GF-D8 (cell line): Measurements from ENCODE around the gene KLF15.

Experiments
- DNase-seq: peaks from one replicate; lab custom pipeline; 2025; lab: John Stamatoyannopoulos, UW

The KLF15 gene

DNA sequence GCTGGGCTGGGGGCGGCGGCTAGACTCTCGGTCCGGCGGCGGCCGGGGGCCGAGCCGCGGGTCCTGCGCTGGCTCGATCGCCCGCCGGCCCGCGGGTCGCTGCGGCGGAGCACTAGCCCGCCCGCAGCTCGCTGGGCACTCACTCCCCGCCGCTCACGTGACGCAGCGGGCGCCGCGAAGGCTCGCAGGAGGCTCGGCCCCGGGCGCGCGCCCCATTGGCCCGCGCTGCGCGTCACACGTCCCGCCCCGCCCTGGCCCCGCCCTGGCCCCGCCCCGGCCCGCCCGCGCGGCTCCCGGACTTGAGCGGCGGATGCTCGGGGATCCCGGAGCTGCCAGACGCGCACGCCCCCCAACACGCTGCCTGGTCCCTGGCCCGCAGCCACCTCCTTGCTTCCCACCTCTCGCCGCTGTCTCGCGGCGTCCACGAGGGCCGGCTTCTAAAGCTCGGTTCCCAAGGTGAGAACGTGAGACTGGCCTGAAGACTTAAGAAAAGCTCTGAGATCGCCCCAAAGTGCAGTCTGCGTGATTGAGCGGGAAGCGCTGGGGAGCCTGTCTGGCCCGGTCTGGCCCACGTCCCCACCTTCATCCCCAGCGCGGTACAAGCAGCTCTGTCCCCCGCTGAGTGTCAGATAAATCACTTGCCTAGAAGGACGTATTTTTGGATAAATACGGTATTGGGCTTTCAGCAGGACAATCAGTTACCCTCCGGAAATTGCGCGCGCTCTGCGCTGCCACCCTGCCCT, at the start of gene KLF15:
Gene KLF15 (minus strand): TSS at position 114 of the 743 bp plus-strand sequence. CDS start 4,486 bp downstream, outside the sequence.
- DNase-seq: no peak

- DNase-seq: no peak
Observed at GRCh38 chr3:126406389-126407296, 49.4 kb upstream of the KLF15 start.

GRCh38 chr3:126402666-126403302, 45.6 kb upstream of the KLF15 start:
- DNase-seq: no peak

- no peak for DNase-seq
Observed at GRCh38 chr3:126402178-126402577, 45.0 kb upstream of the KLF15 start.

DNA sequence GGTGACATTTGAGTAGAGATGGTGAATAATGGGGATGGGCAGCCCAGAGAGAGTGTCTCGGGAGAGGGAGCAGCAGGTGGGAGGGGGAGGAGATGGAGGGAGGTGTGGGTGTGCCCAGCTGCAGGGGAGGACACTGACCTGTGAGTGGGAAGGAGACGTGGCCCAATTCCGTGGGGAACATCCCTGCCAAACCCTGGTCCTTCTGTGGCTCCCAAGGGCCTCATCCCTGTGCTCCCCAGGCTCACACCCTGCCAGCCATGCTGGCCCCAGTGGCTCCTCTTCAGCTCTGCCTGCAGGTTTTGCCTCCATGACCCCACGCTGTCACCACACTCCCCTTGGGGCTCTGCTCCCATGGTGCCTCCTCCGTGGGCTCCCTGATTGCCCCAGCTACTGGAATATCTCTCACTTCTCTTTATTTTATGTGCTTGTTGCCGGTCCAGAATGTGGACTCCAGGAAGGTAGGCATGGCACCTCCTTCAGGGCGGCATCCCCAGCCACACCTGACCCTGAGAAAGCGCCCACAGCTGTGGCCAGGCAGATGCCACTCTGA, 44.5 kb upstream of the KLF15 start:
- DNase-seq: no peak

DNA sequence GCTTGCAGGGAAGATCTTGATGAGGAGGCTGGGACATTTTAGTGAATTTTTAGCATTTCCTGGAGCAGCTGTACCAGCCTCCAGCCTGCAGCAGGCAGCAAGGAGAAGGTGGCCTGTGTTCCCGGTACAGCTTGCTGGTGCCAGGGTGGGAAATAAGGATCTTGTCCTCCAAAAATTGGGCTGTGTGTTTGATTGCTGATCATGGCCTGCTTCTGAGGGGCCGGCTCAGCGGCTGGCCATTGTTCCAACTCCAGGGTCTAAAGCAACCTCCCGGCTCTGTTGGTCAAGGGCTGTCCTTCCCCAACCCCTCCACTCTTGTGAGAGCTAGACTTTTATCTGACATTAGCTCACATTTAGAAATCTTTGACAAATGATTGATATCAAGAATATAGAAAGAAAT, 42.5 kb upstream of the KLF15 start:
- DNase-seq: no peak

DNA sequence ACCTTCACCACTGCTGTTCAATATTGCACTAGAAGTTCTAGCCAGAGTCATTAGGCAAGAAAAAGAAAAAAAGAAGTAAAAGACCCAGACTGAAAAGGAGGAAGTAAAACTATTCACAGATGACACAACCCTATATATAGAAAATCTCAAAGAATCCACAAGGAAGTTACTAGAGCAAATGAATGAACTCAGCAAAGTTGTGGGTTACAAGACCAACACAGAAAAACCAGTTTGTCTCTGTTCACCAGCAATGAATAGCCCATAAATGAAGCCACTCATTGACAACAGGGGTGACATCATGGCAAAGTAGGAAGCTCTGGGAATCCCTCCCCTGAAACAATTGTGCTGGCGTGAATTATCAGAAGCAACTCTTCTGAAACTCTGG, 42.1 kb upstream of the KLF15 start:
- peak; percentile 55 for DNase-seq

GRCh38 chr3:126398423-126399350, 41.5 kb upstream of the KLF15 start:
- no peak for DNase-seq

DNA sequence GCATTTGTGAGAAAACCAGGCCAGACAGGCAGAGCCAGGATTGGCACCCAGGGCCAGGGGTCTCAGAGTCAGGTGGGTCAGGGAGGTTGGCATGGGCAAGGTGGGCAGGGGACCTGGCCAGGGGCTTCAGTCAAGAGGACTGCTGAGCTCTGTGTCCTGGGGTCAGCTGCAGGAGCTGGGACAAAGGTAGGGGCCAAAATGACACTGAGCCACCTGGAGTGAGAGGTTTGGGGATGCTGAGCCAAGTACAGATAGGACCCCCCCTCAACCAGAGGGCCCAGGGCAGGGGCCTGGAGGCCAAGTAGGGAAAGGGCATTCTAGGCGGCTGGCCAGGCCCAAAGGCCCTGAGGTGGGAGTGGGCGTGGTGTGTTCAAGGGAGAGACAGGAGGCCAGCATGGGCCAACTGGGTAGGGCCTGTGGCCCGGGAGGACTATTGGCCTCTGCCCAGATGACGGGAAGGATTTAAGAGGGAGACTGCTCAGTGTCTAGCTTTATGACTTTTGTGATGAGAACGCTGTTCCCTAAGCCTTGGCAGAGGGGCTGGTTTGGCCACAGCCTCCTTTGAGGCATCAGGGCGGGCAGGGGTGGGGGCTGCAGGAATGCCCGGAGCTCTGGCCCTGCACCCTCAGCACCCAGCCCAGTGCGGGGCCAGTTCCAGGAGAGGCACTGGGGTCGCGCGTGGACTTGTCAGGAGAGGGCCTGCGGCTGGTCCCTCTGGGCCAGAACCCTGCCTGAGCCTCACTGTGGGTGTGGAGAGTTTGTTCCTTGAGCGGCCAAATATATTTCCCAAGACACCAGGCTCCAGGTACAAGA, 40.6 kb upstream of the KLF15 start:
- DNase-seq: no peak

DNA sequence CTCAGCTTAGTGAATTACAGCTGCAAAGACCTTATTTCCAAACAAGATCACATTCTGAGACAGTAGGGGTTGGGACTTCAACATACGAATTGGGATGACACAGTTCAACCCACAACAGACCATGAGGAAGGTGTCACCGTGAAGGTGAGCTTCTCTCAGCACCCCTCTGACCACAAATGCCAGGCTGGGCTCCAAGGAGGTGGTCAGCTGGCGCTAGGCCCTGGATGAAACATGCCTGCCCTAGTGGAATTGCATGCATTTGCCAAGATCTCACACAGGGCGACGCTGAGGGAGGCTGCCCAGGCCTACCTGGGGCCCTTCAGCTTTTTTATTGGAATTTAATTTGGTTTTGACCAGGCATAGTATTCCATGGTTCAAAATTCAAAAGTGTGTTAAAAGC, 39.3 kb upstream of the KLF15 start:
- DNase-seq: no peak

DNA sequence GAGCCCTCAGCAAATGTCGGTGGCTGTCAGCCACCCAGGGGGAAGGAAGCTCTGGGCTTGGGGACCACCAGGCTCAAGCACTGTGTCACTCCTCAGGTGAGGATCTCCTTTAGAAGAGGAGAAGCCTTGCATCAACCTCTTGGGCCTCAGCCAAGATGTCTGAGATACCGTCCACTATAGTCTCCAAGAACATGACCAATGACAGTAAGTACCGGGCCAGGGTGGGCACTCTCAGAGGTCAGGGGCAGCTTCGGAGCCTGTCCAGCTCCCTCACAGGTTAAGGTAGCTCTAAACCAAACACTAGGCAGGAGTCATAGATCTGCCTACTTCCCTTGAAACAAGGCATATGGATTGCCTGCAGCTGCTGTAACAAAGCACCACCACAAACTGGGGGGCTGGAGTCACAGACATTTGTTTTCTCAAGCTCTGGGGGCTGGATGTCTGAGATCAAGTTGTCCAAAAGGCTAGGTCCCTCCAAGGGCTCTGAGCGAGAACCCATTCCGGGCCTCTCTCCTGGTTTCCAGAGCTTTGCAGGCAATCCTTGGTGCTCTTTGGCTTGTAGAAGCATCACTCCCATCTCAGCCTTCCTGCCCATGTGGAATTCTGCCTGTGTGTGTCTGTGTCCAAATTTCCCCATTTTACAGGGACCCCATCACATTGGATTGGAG, 38.8 kb upstream of the KLF15 start:
- DNase-seq: no peak

GRCh38 chr3:126394977-126395321, 37.7 kb upstream of the KLF15 start:
- no peak for DNase-seq

DNA sequence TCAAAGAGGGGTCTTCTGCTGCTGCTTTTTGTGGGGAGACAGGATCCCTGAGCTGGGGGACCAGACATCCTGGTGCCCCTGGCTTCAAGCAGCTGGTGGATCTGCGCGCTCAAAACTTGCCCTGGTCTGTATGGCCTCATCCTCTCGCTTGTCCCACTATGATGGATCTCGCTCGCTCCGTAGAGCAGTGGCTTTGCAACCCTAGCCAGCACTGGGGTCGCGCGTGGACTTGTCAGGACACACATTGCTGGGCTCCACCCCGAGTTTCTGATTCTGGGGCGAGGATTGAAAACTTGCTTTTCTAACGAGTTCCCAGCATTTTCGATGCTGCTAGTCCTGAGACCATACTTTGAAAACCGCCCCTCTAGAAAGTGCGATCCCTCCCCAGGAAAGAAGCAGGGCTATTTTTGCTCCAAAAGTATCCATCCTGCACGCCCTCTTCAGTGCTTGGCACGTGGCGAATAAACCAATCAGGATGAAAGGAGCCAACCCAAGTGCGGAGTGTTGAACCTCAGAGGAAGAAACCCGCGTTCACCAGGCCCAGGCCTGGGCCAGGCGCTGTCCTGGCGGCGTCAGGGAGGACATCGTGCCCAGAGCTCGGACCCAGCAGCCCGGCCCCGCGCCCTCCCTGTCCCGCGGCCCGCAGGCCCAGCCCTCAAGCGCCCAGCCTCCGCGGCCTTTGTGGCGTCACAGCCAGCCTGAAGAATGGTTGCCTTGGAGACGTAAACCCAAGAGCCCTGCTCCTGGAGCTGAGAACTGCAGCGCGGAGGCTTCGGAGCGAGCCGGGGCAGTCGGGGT, 37.2 kb upstream of the KLF15 start, which contains the start of gene CFAP100:
Gene CFAP100 (plus strand): TSS at position 731 of the 798 bp plus-strand sequence. CDS start 1,092 bp downstream, outside the sequence.
- no peak for DNase-seq

- no peak for DNase-seq
Observed at GRCh38 chr3:126393563-126393962, 36.4 kb upstream of the KLF15 start.

- no peak for DNase-seq
Observed at GRCh38 chr3:126392246-126392645, 35.0 kb upstream of the KLF15 start.

DNA sequence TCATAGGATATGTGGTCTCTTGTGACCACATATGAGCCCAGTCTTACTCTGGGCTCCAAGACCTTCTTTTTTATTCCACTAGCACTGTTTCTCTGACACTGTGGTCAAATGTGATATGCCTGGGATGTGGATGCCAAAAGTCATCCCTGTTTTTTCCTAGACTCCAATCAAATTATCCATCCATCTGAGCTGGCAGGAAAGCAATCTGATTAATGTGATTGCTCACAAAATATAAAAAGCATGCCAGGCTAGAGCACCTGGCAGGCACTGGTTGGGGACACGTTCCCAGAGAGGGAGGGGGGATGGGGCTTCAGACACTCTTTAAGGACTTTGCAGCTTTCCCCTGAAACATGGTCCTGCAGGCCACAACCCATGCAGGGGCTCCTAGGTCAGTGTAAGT, 34.4 kb upstream of the KLF15 start:
- no peak for DNase-seq

DNA sequence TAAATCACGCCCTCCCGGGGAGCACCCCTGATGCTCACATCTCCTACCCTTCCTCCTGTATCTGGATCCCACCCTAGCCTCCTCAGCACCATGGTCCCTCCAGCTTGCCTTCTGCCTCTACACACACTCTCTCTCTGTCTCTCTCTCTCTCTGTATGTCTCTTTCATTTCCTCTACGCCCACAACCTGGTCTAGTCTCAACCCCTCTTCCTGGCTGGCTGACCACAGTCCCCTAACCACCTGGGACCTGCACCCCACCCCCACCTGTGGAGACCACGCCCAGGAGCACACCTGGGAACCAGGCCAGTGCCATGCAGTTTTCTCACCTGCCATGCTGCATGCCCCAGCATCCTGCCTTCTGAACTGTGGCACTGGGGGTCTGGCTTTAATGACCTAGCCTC, 33.5 kb upstream of the KLF15 start:
- no peak for DNase-seq

DNA sequence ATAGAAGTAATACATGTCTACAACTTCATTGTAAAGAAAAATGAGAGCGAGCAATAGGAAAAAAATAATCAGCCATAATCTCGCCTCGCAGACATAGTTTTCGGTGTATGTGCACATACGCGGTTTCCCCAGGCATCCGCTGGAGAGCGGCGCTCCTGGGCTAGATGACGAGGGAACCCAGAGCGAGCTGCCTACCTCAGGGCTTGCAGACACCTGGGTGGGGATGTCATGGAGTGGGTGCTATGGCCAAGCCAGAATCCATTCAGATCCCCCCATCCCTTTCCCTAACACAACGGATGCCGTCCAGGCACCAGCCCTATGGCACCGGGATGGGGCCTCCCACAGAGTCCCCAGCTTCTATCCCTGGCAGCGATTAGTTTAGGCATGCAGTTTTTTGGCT, 33.0 kb upstream of the KLF15 start:
- DNase-seq: no peak

DNA sequence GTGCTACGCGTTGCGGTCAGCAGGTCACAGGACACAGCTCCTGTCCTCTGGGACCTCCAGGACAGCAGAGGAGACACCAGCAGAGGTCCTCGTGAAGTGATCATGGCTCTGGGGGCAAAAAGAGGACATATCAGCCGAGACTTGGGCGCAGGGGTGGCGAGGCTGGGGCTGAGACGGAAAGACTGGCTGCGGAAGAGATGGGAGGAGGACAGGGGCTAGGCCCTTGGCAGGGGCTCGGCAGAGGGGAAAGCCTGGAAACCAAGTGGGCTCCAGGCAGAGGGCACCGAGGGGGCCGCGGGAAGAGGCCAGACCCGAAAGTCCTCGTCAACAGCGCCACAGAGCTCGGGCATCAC, 32.6 kb upstream of the KLF15 start:
- no peak for DNase-seq
